HepG2 (cell line): ENCODE measurements around the gene FAM162B. TPM values are rescaled to one million over a fixed set of nuclear protein-coding genes. Genes with fewer than 3 reads are reported as not detected.

ENCODE experiments used
- ATAC-seq: fragments of 200-7000 bp; cut with Tn5 transposase; 3 replicates; pipeline ENCODE4 v1.9.1; 2020; ENCODE audit warnings: mild to moderate bottlenecking, moderate library complexity
- BruUV-seq: library from RNA; stranded (reverse); fragments of 400-500 nt; replicated peaks from 2 replicates; lab custom pipeline; 2021; lab: Mats Ljungman, UMichigan
- CTCF ChIA-PET: fragments of 300-600 bp; formaldehyde crosslinking; extraction: SDS; loops from one replicate; lab custom pipeline; 2021; ENCODE audit warnings: low total read pairs, inconsistent platforms, low intra/inter-chr PET ratio; lab: Yijun Ruan, JAX
- POLR2A ChIA-PET: fragments of 350-600 bp; sonication (Branson Sonifier 250); formaldehyde crosslinking; loops from one replicate; lab custom pipeline; 2020; ENCODE audit warnings: antibody characterized with exemption, inconsistent platforms; lab: Yijun Ruan, JAX
- DNase-seq: peaks from one replicate; pipeline ENCODE4 v3.0.0-alpha.2; 2015; ENCODE audit warnings: low spot score
- FAIRE-seq: peaks from 3 replicates; lab custom pipeline; 2011; peaks lifted over from hg19 to GRCh38; lab: Jason Lieb, UNC
- H2AFZ ChIP-seq: one replicate; pipeline ENCODE4 v1.6.1; 2011; ENCODE audit warnings: low read length, inconsistent platforms
- H3K27ac ChIP-seq: fragments of 300-600 bp; 3 replicates; pipeline ENCODE4 v1.8.0; 2011; ENCODE audit warnings: mixed run types, mild to moderate bottlenecking, mixed read lengths, low read length, inconsistent platforms; ENCODE audit not compliant: insufficient read depth; ENCODE audit errors: extremely low read length
- H3K27me3 ChIP-seq, 2 experiments: fragments of 200-600 bp in 1 of 2; 2 replicates in 1 of 2; 3 replicates in 1 of 2; pipeline versions ENCODE4 v1.6.0 to v1.8.0; 2011; ENCODE audit warnings: low read length in 2 of 2, mild to moderate bottlenecking in 2 of 2, moderate library complexity in 2 of 2, inconsistent platforms in 1 of 2; ENCODE audit not compliant: insufficient read depth in 2 of 2, control insufficient read depth in 1 of 2
- H3K36me3 ChIP-seq, 2 experiments: fragments of 200-600 bp in 1 of 2; replicated peaks in 1 of 2; 2 replicates in 1 of 2; 3 replicates in 1 of 2; pipeline versions ENCODE4 v1.5.1 to v1.8.0; 2011; ENCODE audit warnings: low read length in 2 of 2, inconsistent platforms in 1 of 2; ENCODE audit not compliant: insufficient read depth in 2 of 2, control insufficient read depth in 1 of 2
- H3K4me1 ChIP-seq: 2 replicates; pipeline ENCODE4 v1.5.1; 2012; ENCODE audit warnings: low read length, inconsistent platforms; ENCODE audit not compliant: insufficient read depth
- H3K4me2 ChIP-seq: 2 replicates; pipeline ENCODE4 v1.6.0; 2011; ENCODE audit warnings: low read depth, low read length, inconsistent platforms
- H3K4me3 ChIP-seq, 3 experiments: fragments of 200-600 bp in 1 of 3; sonication (generic), shearing (Covaris generic) in 1 of 3; replicated peaks in 1 of 3; 2 replicates each; pipeline ENCODE4 v1.5.1; 2011 to 2016; ENCODE audit warnings: low read length in 3 of 3, inconsistent platforms in 2 of 3, low read depth in 2 of 3, mild to moderate bottlenecking in 2 of 3, control low read depth in 1 of 3, mixed read lengths in 1 of 3; ENCODE audit not compliant: insufficient read depth in 1 of 3
- H3K79me2 ChIP-seq: one replicate; pipeline ENCODE4 v1.6.1; 2011; ENCODE audit warnings: low read length, inconsistent platforms; ENCODE audit not compliant: insufficient read depth
- H3K9ac ChIP-seq: 2 replicates; pipeline ENCODE4 v1.6.0; 2011; ENCODE audit warnings: mild to moderate bottlenecking, low read depth, low read length, inconsistent platforms; ENCODE audit not compliant: insufficient read depth
- H3K9me3 ChIP-seq: 2 replicates; pipeline ENCODE4 v1.5.1; 2012; ENCODE audit warnings: mild to moderate bottlenecking, low read length
- H4K20me1 ChIP-seq: 2 replicates; pipeline ENCODE4 v1.6.0; 2011; ENCODE audit warnings: inconsistent platforms, mild to moderate bottlenecking, low read length, moderate library complexity; ENCODE audit not compliant: insufficient read depth
- FOSL1 ChIP-seq: sonication (generic); formaldehyde crosslinking; IDR thresholded peaks from 2 replicates; pipeline ENCODE4 v1.9.0; 2021; ENCODE audit warnings: missing genetic modification reagents, borderline replicate concordance
- GATA4 ChIP-seq: sonication (generic); IDR thresholded peaks from 2 replicates; pipeline ENCODE4 v1.6.1; 2016; ENCODE audit warnings: antibody characterized with exemption, low read depth, borderline replicate concordance
- HNRNPK ChIP-seq: fragments of 200-400 bp; formaldehyde crosslinking; IDR thresholded peaks from 2 replicates; pipeline ENCODE4 v1.6.1; 2018; ENCODE audit warnings: low read length, low read depth, moderate library complexity, mild to moderate bottlenecking; ENCODE audit not compliant: poor library complexity, severe bottlenecking
- NFKBIZ ChIP-seq: IDR thresholded peaks from 2 replicates; pipeline ENCODE4 v1.6.1; 2018; ENCODE audit warnings: missing genetic modification reagents, missing compliant biosample characterization
- POGZ ChIP-seq: sonication (generic); formaldehyde crosslinking; IDR thresholded peaks from 2 replicates; pipeline ENCODE4 v1.4.0; 2020; ENCODE audit warnings: mild to moderate bottlenecking, missing genetic modification reagents
- PPARG ChIP-seq: conservative IDR thresholded peaks from 2 replicates; pipeline ENCODE4 v1.6.1; 2016; ENCODE audit warnings: missing biosample characterization, missing genetic modification reagents
- SIN3A ChIP-seq: IDR thresholded peaks from 2 replicates; pipeline ENCODE4 v1.6.1; 2011; ENCODE audit warnings: low read depth, mild to moderate bottlenecking, control low read depth, low read length, borderline replicate concordance
- SMARCC2 ChIP-seq: fragments of 450-650 bp; IDR thresholded peaks from 2 replicates; pipeline ENCODE4 v1.6.1; 2017; ENCODE audit warnings: antibody characterized with exemption, mild to moderate bottlenecking
- ZMAT3 ChIP-seq: sonication (generic); formaldehyde crosslinking; conservative IDR thresholded peaks from 2 replicates; pipeline ENCODE4 v1.7.0; 2021; ENCODE audit warnings: missing genetic modification reagents
- ZNF512 ChIP-seq: sonication (generic); formaldehyde crosslinking; IDR thresholded peaks from 2 replicates; pipeline ENCODE4 v1.4.0; 2020; ENCODE audit warnings: mild to moderate bottlenecking, missing genetic modification reagents
- ZNF713 ChIP-seq: sonication (generic); formaldehyde crosslinking; IDR thresholded peaks from 2 replicates; pipeline ENCODE4 v1.4.0; 2020; ENCODE audit warnings: mild to moderate bottlenecking, missing genetic modification reagents
- ZNF777 ChIP-seq: sonication (generic); formaldehyde crosslinking; IDR thresholded peaks from 2 replicates; pipeline ENCODE4 v1.4.0; 2020; ENCODE audit warnings: missing genetic modification reagents
- ZNF788 ChIP-seq: sonication (generic); formaldehyde crosslinking; IDR thresholded peaks from 2 replicates; pipeline ENCODE4 v1.5.0; 2020; ENCODE audit warnings: mild to moderate bottlenecking, missing genetic modification reagents, borderline replicate concordance
- WGBS: methylation state at CpG from one replicate; pipeline ENCODE4 v1.1.6; 2017; ENCODE audit warnings: low lambda C conversion rate; 5-methylcytosine and 5-hydroxymethylcytosine counted together
- in situ Hi-C: cut with HindIII; loops from 2 replicates; pipeline ENCODE4 v1.10.0; 2017; ENCODE audit warnings: low pct_unique_long_range_greater_than_20kb; ENCODE audit not compliant: extremely low pct_ligation_motif_present
- intact Hi-C: fragments of 100-400 bp; cut with micrococcal nuclease; formaldehyde crosslinking; loops from one replicate; pipeline ENCODE4 v1.10.0; 2022; ENCODE audit not compliant: unreplicated experiment
- polyA plus RNA-seq, 8 experiments: library from polyadenylated mRNA; depleted of rRNA in 3 of 8; stranded (reverse) in 7 of 8; unstranded in 1 of 8; fragments of >200 nt; fragmentation: Illumina TruSeq in 4 of 8; extraction: Trizol in 4 of 8; gene quantifications; 2 replicates each; pipeline versions ENCODE4 v1.2.1 to v1.2.3, GENCODE V29; 2011 to 2016; ENCODE audit warnings: low read depth in 4 of 8, missing spikeins in 1 of 8, mixed read lengths in 1 of 8; ENCODE audit not compliant: insufficient read depth in 1 of 8
- total RNA-seq, 5 experiments: library from RNA; depleted of rRNA; stranded (reverse); fragments of >200 nt; fragmentation: Illumina TruSeq; extraction: Trizol; gene quantifications; 2 replicates each; pipeline ENCODE4 v1.2.3, GENCODE V29; 2016; ENCODE audit warnings: low read depth in 1 of 5
- TF ChIP-seq, protein P1 (sequence below): sonication (generic); formaldehyde crosslinking; IDR thresholded peaks from 2 replicates; pipeline ENCODE4 v1.4.0; 2020; ENCODE audit warnings: mild to moderate bottlenecking, missing genetic modification reagents

FAM162B gene
- total and polyA plus RNA-seq, 2 of the 13 experiments (the other 11 are each of a cell fraction or from before 2014, with no cell fraction given) = not detected

GRCh38 chr6:116801971-116802370 lies 36.5 kb upstream of the FAM162B start:
- BruUV-seq = no TSS peak
- H3K27ac ChIP-seq = no peak overlapping the region
- H3K36me3 ChIP-seq = no peaks in the 10 kb centered on the region
- in situ Hi-C loops = no loop called here
- intact Hi-C loops = no loop called here
- no peak overlapping the region for H3K9ac ChIP-seq
- no peak for TF ChIP-seq PPARG (CRISPR knock-in tag)
- no peaks in the 10 kb centered on the region for H3K4me1 ChIP-seq
- ATAC-seq (no peak), FAIRE-seq (no peak), DNase-seq (no peak)
- H2AFZ ChIP-seq = no peak overlapping the region
- no peaks in the 10 kb centered on the region for H3K9me3 ChIP-seq
- ChIA-PET CTCF (no interaction called here), POLR2A (no interaction called here)
- H3K4me2 ChIP-seq = no peak overlapping the region
- no peak overlapping the region for H3K4me3 ChIP-seq
- no peaks in the 10 kb centered on the region for H3K79me2 ChIP-seq
- no peaks in the 10 kb centered on the region; a peak in 2 of 5 replicates for H3K27me3 ChIP-seq
- H4K20me1 ChIP-seq = no peaks in the 10 kb centered on the region

- Histone ChIP-seq H3K4me1 (no peaks in the 10 kb centered on the region), H3K4me2 (no peak overlapping the region)
- intact Hi-C loops = no loop called here
These were observed 34.4 kb upstream of the FAM162B start for GRCh38 chr6:116799945-116800344.

DNA sequence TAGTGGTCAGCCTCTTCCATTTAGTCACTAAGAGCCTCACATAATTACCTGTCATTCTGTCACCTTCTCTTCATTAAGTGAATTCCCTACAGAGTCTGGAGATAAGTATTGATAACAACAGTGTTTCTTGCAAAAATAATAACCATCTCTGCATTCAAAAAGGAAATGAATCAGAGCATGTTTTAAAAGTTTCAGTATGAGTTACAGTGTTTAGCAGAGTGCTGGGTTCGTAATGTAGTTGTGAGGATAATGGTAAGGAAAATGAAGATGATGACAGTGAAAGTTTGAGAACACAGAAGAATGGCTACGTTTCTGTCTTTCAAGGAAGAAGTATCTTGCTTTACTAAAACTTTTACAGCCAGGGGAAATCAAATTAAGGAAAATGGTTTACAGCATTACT lies 32.1 kb upstream of the FAM162B start:
- ATAC-seq = no peak
- TF ChIP-seq ZNF788 (CRISPR knock-in tag) = no peak
- no peak for TF ChIP-seq ZMAT3
- no peak for TF ChIP-seq GATA4
- TF ChIP-seq SIN3A = no peak
- TF ChIP-seq FOSL1 (CRISPR knock-in tag) = no peak
- TF ChIP-seq ZNF777 (CRISPR knock-in tag) = no peak
- TF ChIP-seq NFKBIZ (CRISPR knock-in tag) = no peak
- no peak for TF ChIP-seq SMARCC2
- TF ChIP-seq, protein P1, sequence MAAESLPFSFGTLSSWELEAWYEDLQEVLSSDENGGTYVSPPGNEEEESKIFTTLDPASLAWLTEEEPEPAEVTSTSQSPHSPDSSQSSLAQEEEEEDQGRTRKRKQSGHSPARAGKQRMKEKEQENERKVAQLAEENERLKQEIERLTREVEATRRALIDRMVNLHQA (CRISPR knock-in tag) = no peak
- no peak for TF ChIP-seq ZNF512 (CRISPR knock-in tag)
- TF ChIP-seq ZNF713 (CRISPR knock-in tag) = no peak

More at GRCh38 chr6:116799945-116800344, 34.4 kb upstream of the FAM162B start:
- no peak for DNase-seq
- Histone ChIP-seq H3K9ac (no peak overlapping the region), H3K27me3 (no peaks in the 10 kb centered on the region; a peak in 1 of 5 replicates), H3K27ac (no peak overlapping the region), H2AFZ (no peak overlapping the region), H3K4me3 (no peak overlapping the region), H3K79me2 (no peaks in the 10 kb centered on the region), H4K20me1 (no peaks in the 10 kb centered on the region), H3K36me3 (no peaks in the 10 kb centered on the region), H3K9me3 (no peaks in the 10 kb centered on the region)
- no peak for TF ChIP-seq POGZ (CRISPR knock-in tag)
- TF ChIP-seq HNRNPK = peak; percentile 70
- in situ Hi-C loops = no loop called here
- no peak for ATAC-seq
- POLR2A ChIA-PET = no interaction called here
- FAIRE-seq = no peak
- BruUV-seq = no TSS peak
- CTCF ChIA-PET = no interaction called here

More for the DNA sequence above, 32.1 kb upstream of the FAM162B start:
- ChIA-PET POLR2A (no interaction called here), CTCF (no interaction called here)
- no peak overlapping the region for H3K4me2 ChIP-seq
- intact Hi-C loops = no loop called here
- H3K36me3 ChIP-seq = no peaks in the 10 kb centered on the region
- DNase-seq = no peak
- BruUV-seq = no TSS peak
- H4K20me1 ChIP-seq = no peaks in the 10 kb centered on the region
- no peak overlapping the region for H3K27ac ChIP-seq
- 3% methylated on average over 2 of the region's 2 CpGs for WGBS
- no peaks in the 10 kb centered on the region for H3K9me3 ChIP-seq
- H3K4me1 ChIP-seq = no peaks in the 10 kb centered on the region
- in situ Hi-C loops = no loop called here
- H3K27me3 ChIP-seq = peaks cover 0 to under 1% of the 10 kb centered on the region in 2 experiments; a peak in 2 of 5 replicates
- no peak overlapping the region for H2AFZ ChIP-seq
- H3K79me2 ChIP-seq = no peaks in the 10 kb centered on the region
- H3K9ac ChIP-seq = no peak overlapping the region
- H3K4me3 ChIP-seq = no peak overlapping the region
- FAIRE-seq = no peak
